ENCODE data around the gene NANOS2.

The NANOS2 gene

DNA sequence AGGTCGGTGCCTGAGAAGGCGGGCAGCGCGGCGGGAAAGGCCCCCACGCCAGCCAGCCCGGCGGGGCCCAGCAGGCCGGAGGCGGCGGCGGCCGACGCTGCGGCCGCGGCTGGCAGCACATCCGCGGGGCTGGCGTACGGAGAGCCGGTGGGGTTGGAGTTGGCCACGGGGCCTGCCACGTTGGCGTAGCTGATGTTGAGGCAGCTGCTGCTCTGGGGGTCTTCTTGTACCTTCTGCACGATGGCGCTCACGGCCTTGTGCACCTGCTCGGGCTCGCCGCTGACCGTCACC is 25.9 kb upstream of the NANOS2 start:
- ChIA-PET CTCF (no interaction called here), POLR2A (interaction anchor here (0.6 to 0.7 kb wide), 2 partner anchors 122 to 568 kb away, joined by 3 to 4 read pairs; no protein-coding TSS in a partner anchor)
- H3K4me1 ChIP-seq (ENCODE audit: control extremely low read depth in 1 of 4, control insufficient read depth in 4 of 4, insufficient read depth in 4 of 4, low read length in 3 of 4), result peaks cover 0 to 5% (median under 1%) of the 10 kb centered on the region in 4 experiments
- no peak overlapping the region for H3K4me3 ChIP-seq (ENCODE audit: control insufficient read depth in 1 of 7, extremely low read depth in 1 of 7, insufficient read depth in 4 of 7, low read depth in 2 of 7, low read length in 6 of 7)
- 72% methylated on average over 32 of the region's 32 CpGs for WGBS (ENCODE audit: insufficient coverage)
- H3K27ac ChIP-seq (ENCODE audit: insufficient read depth in 1 of 2, low read depth in 1 of 2, low read length in 2 of 2, poor library complexity in 1 of 2, severe bottlenecking in 2 of 2), result no peak overlapping the region
- no peak for DNase-seq
- H3K36me3 ChIP-seq (ENCODE audit: control insufficient read depth in 4 of 4, insufficient read depth in 4 of 4, low read length in 3 of 4), result no peaks in the 10 kb centered on the region
- H3K9me3 ChIP-seq (ENCODE audit: control extremely low read depth in 1 of 5, control insufficient read depth in 4 of 5, insufficient read depth in 2 of 5, low read depth in 1 of 5, low read length in 4 of 5), result peaks cover 0 to 6% (median 3%) of the 10 kb centered on the region in 5 experiments
- H3K27me3 ChIP-seq (replicated peaks in 2 of 5; ENCODE audit: control insufficient read depth in 4 of 5, insufficient read depth in 5 of 5, low read length in 4 of 5), result peaks cover 11 to 84% (median 29%) of the 10 kb centered on the region in 5 experiments

DNA sequence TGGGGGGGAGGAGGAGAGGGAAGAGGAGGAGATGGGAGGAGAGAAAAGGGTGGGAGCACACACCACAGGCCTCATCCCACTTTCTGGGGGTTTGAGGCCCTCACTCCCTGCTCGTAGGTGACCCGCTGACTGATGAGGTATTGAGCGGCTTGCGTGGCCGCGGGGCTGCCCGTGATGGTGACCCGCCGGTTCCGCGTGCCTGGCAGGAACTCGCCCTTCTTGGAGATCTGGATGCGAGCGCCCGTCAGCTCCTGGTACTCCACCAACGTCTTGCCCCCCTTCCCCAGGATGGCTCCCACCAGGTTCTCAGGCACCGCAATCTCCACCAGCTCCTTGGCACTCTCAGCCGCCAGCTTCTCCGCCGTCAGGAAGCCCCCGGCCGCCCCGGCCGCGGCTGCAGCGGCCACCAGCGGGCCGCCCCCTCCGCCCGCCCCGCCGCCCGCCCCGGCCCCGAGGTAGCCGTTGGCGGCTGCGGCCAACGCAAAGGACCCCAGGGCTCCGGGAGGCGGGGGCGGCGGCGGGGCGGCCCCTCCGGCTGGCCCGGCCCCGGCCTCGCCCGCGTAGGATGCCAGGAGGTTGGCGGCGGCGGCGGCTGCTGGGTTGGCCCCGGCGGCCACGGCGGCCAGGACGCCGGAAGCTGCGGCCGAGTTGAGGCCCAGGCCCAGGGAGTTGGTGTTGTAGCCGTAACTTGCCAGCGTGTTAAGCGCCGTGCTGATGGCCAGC is 25.4 kb upstream of the NANOS2 start:
- peaks cover 0 to 6% (median 3%) of the 10 kb centered on the region in 5 experiments for H3K9me3 ChIP-seq (ENCODE audit: control extremely low read depth in 1 of 5, control insufficient read depth in 4 of 5, insufficient read depth in 2 of 5, low read depth in 1 of 5, low read length in 4 of 5)
- DNase-seq, result no peak
- ChIA-PET CTCF (no interaction called here), POLR2A (interaction anchor here (0.7 kb wide), 1 partner anchor 123 kb away, joined by 4 read pairs; no protein-coding TSS in a partner anchor)
- peaks cover 11 to 87% (median 26%) of the 10 kb centered on the region in 5 experiments for H3K27me3 ChIP-seq (replicated peaks in 2 of 5; ENCODE audit: control insufficient read depth in 4 of 5, insufficient read depth in 5 of 5, low read length in 4 of 5)
- H3K4me3 ChIP-seq (ENCODE audit: control insufficient read depth in 1 of 7, extremely low read depth in 1 of 7, insufficient read depth in 4 of 7, low read depth in 2 of 7, low read length in 6 of 7), result no peak overlapping the region
- 33% methylated on average over 51 of the region's 67 CpGs for WGBS (ENCODE audit: insufficient coverage)
- H3K4me1 ChIP-seq (ENCODE audit: control extremely low read depth in 1 of 4, control insufficient read depth in 4 of 4, insufficient read depth in 4 of 4, low read length in 3 of 4), result peaks cover 0 to 5% (median under 1%) of the 10 kb centered on the region in 4 experiments
- H3K27ac ChIP-seq (ENCODE audit: insufficient read depth in 1 of 2, low read depth in 1 of 2, low read length in 2 of 2, poor library complexity in 1 of 2, severe bottlenecking in 2 of 2), result no peak overlapping the region
- H3K36me3 ChIP-seq (ENCODE audit: control insufficient read depth in 4 of 4, insufficient read depth in 4 of 4, low read length in 3 of 4), result no peaks in the 10 kb centered on the region

GRCh38 chr19:45938733-45939319 is 24.2 kb upstream of the NANOS2 start:
- Histone ChIP-seq H3K27me3 (replicated peaks in 2 of 5; ENCODE audit: control insufficient read depth in 4 of 5, insufficient read depth in 5 of 5, low read length in 4 of 5) (peaks cover 11 to 86% (median 26%) of the 10 kb centered on the region in 5 experiments), H3K4me1 (ENCODE audit: control extremely low read depth in 1 of 4, control insufficient read depth in 4 of 4, insufficient read depth in 4 of 4, low read length in 3 of 4) (peaks cover 0 to 5% (median under 1%) of the 10 kb centered on the region in 4 experiments), H3K4me3 (ENCODE audit: control insufficient read depth in 1 of 7, extremely low read depth in 1 of 7, insufficient read depth in 4 of 7, low read depth in 2 of 7, low read length in 6 of 7) (no peak overlapping the region), H3K9me3 (ENCODE audit: control extremely low read depth in 1 of 5, control insufficient read depth in 4 of 5, insufficient read depth in 2 of 5, low read depth in 1 of 5, low read length in 4 of 5) (peaks cover 0 to 6% (median 0%) of the 10 kb centered on the region in 5 experiments), H3K36me3 (ENCODE audit: control insufficient read depth in 4 of 4, insufficient read depth in 4 of 4, low read length in 3 of 4) (no peaks in the 10 kb centered on the region), H3K27ac (ENCODE audit: insufficient read depth in 1 of 2, low read depth in 1 of 2, low read length in 2 of 2, poor library complexity in 1 of 2, severe bottlenecking in 2 of 2) (no peak overlapping the region)
- ChIA-PET POLR2A (no interaction called here), CTCF (no interaction called here)
- no CpG with 5 or more reads among the region's 3 CpGs for WGBS (ENCODE audit: insufficient coverage)
- DNase-seq, result no peak

DNA sequence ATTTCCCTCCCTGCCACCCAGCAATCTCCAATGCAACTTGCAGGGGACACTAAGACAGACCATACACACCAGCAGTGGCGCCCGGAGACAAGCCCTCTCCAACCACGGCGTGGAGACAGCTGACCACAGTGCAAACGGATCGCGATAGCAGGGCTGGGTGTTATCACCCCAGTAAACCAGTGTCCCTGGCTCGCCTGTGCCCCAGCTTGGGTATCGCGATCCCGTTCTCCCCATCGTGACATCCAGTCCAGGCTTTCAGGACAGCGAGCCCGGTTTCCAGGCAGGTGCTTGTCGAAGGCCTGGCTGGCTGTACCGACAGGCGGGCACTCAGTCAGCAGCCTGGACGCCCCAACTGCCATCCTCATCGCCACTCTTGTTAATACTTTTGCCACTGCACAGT is 20.7 kb upstream of the NANOS2 start:
- peaks cover 0 to 6% (median 0%) of the 10 kb centered on the region in 5 experiments for H3K9me3 ChIP-seq (ENCODE audit: control extremely low read depth in 1 of 5, control insufficient read depth in 4 of 5, insufficient read depth in 2 of 5, low read depth in 1 of 5, low read length in 4 of 5)
- CTCF ChIA-PET, result no interaction called here
- no peak overlapping the region for H3K27ac ChIP-seq (ENCODE audit: insufficient read depth in 1 of 2, low read depth in 1 of 2, low read length in 2 of 2, poor library complexity in 1 of 2, severe bottlenecking in 2 of 2)
- H3K36me3 ChIP-seq (ENCODE audit: control insufficient read depth in 4 of 4, insufficient read depth in 4 of 4, low read length in 3 of 4), result no peaks in the 10 kb centered on the region
- H3K4me3 ChIP-seq (ENCODE audit: control insufficient read depth in 1 of 7, extremely low read depth in 1 of 7, insufficient read depth in 4 of 7, low read depth in 2 of 7, low read length in 6 of 7), result no peak overlapping the region
- no peak for DNase-seq
- POLR2A ChIA-PET, result no interaction called here
- WGBS (ENCODE audit: insufficient coverage), result 87% methylated on average over 18 of the region's 19 CpGs
- H3K4me1 ChIP-seq (ENCODE audit: control extremely low read depth in 1 of 4, control insufficient read depth in 4 of 4, insufficient read depth in 4 of 4, low read length in 3 of 4), result peaks cover 0 to 2% (median under 1%) of the 10 kb centered on the region in 4 experiments
- H3K27me3 ChIP-seq (replicated peaks in 2 of 5; ENCODE audit: control insufficient read depth in 4 of 5, insufficient read depth in 5 of 5, low read length in 4 of 5), result peaks cover 11 to 76% (median 21%) of the 10 kb centered on the region in 5 experiments

- Histone ChIP-seq H3K27me3 (replicated peaks in 2 of 5; ENCODE audit: control insufficient read depth in 4 of 5, insufficient read depth in 5 of 5, low read length in 4 of 5) (peaks cover 11 to 78% (median 21%) of the 10 kb centered on the region in 5 experiments), H3K36me3 (ENCODE audit: control insufficient read depth in 4 of 4, insufficient read depth in 4 of 4, low read length in 3 of 4) (no peaks in the 10 kb centered on the region)
Observed at GRCh38 chr19:45934551-45935230, 20.1 kb upstream of the NANOS2 start.

GRCh38 chr19:45933759-45934158 is 19.2 kb upstream of the NANOS2 start:
- POLR2A ChIA-PET, result interaction anchor here (0.5 kb wide), 1 partner anchor 18 kb away, joined by 3 read pairs; no protein-coding TSS in a partner anchor
- Histone ChIP-seq H3K27ac (ENCODE audit: insufficient read depth in 1 of 2, low read depth in 1 of 2, low read length in 2 of 2, poor library complexity in 1 of 2, severe bottlenecking in 2 of 2) (no peak overlapping the region), H3K4me1 (ENCODE audit: control extremely low read depth in 1 of 4, control insufficient read depth in 4 of 4, insufficient read depth in 4 of 4, low read length in 3 of 4) (no peaks in the 10 kb centered on the region), H3K4me3 (ENCODE audit: control insufficient read depth in 1 of 7, extremely low read depth in 1 of 7, insufficient read depth in 4 of 7, low read depth in 2 of 7, low read length in 6 of 7) (no peak overlapping the region), H3K27me3 (replicated peaks in 2 of 5; ENCODE audit: control insufficient read depth in 4 of 5, insufficient read depth in 5 of 5, low read length in 4 of 5) (peaks cover 8 to 75% (median 15%) of the 10 kb centered on the region in 5 experiments), H3K36me3 (ENCODE audit: control insufficient read depth in 4 of 4, insufficient read depth in 4 of 4, low read length in 3 of 4) (no peaks in the 10 kb centered on the region), H3K9me3 (ENCODE audit: control extremely low read depth in 1 of 5, control insufficient read depth in 4 of 5, insufficient read depth in 2 of 5, low read depth in 1 of 5, low read length in 4 of 5) (peaks cover 0 to 2% (median 0%) of the 10 kb centered on the region in 5 experiments)
- 94% methylated on average over 6 of the region's 9 CpGs for WGBS (ENCODE audit: insufficient coverage)
- DNase-seq, result no peak
- CTCF ChIA-PET, result no interaction called here

More at GRCh38 chr19:45934551-45935230, 20.1 kb upstream of the NANOS2 start:
- WGBS (ENCODE audit: insufficient coverage), result 90% methylated on average over 2 of the region's 19 CpGs
- POLR2A ChIA-PET, result no interaction called here
- H3K4me1 ChIP-seq (ENCODE audit: control extremely low read depth in 1 of 4, control insufficient read depth in 4 of 4, insufficient read depth in 4 of 4, low read length in 3 of 4), result peaks cover 0 to under 1% (median 0%) of the 10 kb centered on the region in 4 experiments
- DNase-seq, result no peak
- CTCF ChIA-PET, result no interaction called here
- no peak overlapping the region for H3K27ac ChIP-seq (ENCODE audit: insufficient read depth in 1 of 2, low read depth in 1 of 2, low read length in 2 of 2, poor library complexity in 1 of 2, severe bottlenecking in 2 of 2)
- no peak overlapping the region for H3K4me3 ChIP-seq (ENCODE audit: control insufficient read depth in 1 of 7, extremely low read depth in 1 of 7, insufficient read depth in 4 of 7, low read depth in 2 of 7, low read length in 6 of 7)
- peaks cover 0 to 3% (median 0%) of the 10 kb centered on the region in 5 experiments for H3K9me3 ChIP-seq (ENCODE audit: control extremely low read depth in 1 of 5, control insufficient read depth in 4 of 5, insufficient read depth in 2 of 5, low read depth in 1 of 5, low read length in 4 of 5)

DNA sequence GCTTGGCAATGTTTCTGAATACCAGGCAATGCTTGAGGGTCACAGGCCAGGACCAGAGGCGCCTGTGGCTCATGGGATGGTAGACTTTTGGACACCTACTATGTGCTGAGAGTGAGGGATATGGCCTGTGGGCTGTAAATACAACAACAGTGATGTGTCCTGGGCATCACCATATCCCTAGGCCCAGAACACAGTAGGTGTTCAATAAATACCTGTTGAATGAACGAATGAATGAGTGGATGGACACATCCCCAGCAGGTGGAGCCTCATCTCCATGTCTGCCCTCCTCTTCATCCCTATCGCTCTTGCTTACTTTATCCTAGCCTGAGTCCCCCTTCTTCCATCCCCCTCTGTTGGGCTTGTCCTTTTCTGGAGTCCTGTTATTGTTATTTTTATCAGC is 16.5 kb upstream of the NANOS2 start:
- ChIA-PET POLR2A (no interaction called here), CTCF (no interaction called here)
- Histone ChIP-seq H3K27me3 (replicated peaks in 2 of 5; ENCODE audit: control insufficient read depth in 4 of 5, insufficient read depth in 5 of 5, low read length in 4 of 5) (peaks cover 0 to 48% (median 7%) of the 10 kb centered on the region in 5 experiments), H3K4me1 (ENCODE audit: control extremely low read depth in 1 of 4, control insufficient read depth in 4 of 4, insufficient read depth in 4 of 4, low read length in 3 of 4) (peaks cover 0 to 7% (median 6%) of the 10 kb centered on the region in 4 experiments), H3K27ac (ENCODE audit: insufficient read depth in 1 of 2, low read depth in 1 of 2, low read length in 2 of 2, poor library complexity in 1 of 2, severe bottlenecking in 2 of 2) (no peak overlapping the region), H3K36me3 (ENCODE audit: control insufficient read depth in 4 of 4, insufficient read depth in 4 of 4, low read length in 3 of 4) (no peaks in the 10 kb centered on the region), H3K9me3 (ENCODE audit: control extremely low read depth in 1 of 5, control insufficient read depth in 4 of 5, insufficient read depth in 2 of 5, low read depth in 1 of 5, low read length in 4 of 5) (no peaks in the 10 kb centered on the region), H3K4me3 (ENCODE audit: control insufficient read depth in 1 of 7, extremely low read depth in 1 of 7, insufficient read depth in 4 of 7, low read depth in 2 of 7, low read length in 6 of 7) (no peak overlapping the region)
- DNase-seq, result no peak
- 100% methylated on average over 1 of the region's 3 CpGs for WGBS (ENCODE audit: insufficient coverage)

Data from common myeloid progenitor, CD34-positive (primary cell).